Skeletal muscle cell (primary cell): ENCODE measurements around the gene BICC1.

Source experiments
- DNase-seq: peaks from one replicate; pipeline ENCODE4 v3.0.0-alpha.2; 2010; ENCODE audit warnings: low read depth
- H3K4me3 ChIP-seq: 2 replicates; pipeline ENCODE4 v1.5.1; 2011; ENCODE audit warnings: low read depth, mild to moderate bottlenecking, control low read depth, low read length, moderate library complexity

BICC1 gene

GRCh38 chr10:58674251-58674650 is 161.6 kb downstream of the BICC1 start:
- H3K4me3 ChIP-seq = no peak overlapping the region
- DNase-seq = no peak

- no peak overlapping the region for H3K4me3 ChIP-seq
- DNase-seq = no peak
These were observed 162.6 kb downstream of the BICC1 start for GRCh38 chr10:58675321-58675720.

DNA sequence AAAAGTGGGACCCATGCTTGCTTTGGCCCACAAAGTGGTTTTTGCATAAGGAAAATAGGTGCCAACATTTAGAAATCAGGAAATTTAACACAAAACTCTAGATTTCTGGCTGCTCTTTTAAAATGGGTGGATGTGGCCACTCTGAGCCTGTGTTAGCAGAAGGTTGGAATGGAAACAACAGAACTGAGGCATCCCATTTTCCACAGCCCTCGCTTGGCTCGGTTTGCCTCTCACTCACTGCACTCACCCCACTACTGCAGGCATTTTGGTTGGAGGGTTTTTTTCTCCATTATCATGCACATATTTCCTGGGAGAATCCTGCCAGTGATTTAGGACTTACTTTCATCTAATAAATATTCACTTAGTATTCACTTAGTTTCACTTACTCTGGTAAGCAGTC is 178.9 kb downstream of the BICC1 start:
- no peak for DNase-seq

GRCh38 chr10:58693919-58694318 is 181.2 kb downstream of the BICC1 start:
- no peak overlapping the region for H3K4me3 ChIP-seq
- no peak for DNase-seq

More for the DNA sequence above, 178.9 kb downstream of the BICC1 start:
- H3K4me3 ChIP-seq = no peak overlapping the region

DNA sequence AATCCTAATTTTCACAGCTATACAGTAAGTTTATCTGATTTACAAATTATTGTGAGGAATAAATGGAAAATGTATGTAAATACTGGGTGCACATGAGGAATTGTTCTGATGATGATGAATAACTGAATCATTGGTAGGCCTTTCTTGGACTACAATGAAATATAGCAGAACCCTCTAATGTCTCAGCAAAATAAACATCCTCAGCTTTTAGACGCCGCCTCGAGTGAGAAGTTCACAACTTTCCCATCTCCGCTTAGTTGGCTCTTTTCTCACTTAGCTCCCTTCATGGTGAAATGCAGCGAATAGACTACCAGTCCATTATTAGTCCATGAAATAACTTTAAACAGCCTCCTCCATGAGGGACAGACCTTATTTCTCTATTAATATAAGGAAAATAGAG is 182.3 kb downstream of the BICC1 start:
- no peak for DNase-seq
- no peak overlapping the region for H3K4me3 ChIP-seq

DNA sequence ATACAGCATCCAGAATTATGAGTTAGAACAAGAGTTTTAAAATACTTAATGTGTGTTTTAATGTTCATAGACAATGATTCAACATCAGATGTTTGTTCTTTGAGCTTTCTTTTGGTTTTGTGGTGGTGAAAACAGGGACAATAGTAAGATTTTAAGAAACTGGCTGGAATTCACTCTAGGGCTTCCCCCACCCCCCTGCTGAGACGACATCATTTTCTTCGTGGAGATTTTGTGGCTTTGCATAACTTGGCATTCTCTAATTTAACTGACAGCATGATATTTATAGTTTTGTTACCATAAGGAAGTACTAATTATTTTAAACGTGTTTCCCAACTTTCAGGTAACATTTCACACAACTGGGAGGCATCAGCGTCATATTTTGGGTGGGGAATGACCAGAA is 184.1 kb downstream of the BICC1 start:
- no peak for DNase-seq
- no peak overlapping the region for H3K4me3 ChIP-seq

DNA sequence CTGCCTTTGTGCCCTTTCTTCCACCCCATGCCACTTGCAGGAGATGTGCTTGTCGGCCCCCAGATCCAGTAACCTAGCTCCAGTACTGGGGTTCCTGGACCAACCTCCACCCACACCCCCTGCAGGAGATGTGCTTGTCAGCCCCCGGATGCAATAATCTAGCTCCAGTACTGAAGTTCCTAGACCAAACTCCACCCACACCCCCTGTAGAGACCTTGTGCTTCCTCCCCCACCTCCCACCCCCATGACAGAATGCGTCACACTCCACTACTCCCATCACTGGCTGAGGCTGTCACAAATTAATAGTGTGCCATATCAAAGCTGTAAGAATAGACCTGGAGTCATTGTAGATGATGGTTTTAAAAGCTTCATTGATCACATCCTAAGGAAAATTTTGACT is 185.0 kb downstream of the BICC1 start:
- no peak for DNase-seq

GRCh38 chr10:58698777-58699356 is 186.2 kb downstream of the BICC1 start:
- DNase-seq = no peak
- no peak overlapping the region for H3K4me3 ChIP-seq

More for the DNA sequence above, 185.0 kb downstream of the BICC1 start:
- H3K4me3 ChIP-seq = no peak overlapping the region

GRCh38 chr10:58700591-58700990 is 187.9 kb downstream of the BICC1 start:
- no peak for DNase-seq
- H3K4me3 ChIP-seq = no peak overlapping the region

DNA sequence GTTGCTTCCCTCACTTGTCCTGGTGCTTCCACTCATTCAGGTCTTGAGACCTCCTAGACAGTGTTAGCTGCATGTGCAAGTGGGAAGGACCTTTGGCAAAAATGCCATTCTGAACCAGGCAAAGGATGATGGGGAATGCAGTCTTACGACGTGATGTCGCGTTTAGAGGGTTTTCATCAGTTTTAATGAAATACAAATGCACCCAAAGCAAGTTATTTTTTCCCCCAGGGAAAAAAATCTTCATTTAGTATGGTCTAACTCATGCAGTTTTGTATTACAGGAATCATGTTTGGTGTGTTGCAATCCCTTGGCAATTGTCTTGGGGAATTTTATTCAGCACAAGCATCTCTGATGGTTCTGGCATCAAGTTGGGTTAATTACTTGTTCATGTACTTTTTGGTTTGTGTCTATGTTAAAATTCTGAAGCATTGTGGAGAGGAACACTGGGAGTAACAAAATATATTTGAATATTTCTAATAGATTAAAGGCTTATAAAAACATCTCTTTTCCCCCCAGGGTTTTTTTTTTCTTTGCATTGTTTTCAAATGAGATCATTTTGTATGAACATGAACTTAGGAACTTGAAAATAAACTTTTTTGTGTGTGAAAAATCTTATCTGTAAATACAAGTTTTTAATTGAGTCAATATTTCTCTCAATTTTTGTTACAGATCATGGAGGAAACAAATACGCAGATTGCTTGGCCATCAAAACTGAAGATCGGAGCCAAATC is 188.9 kb downstream of the BICC1 start:
- H3K4me3 ChIP-seq = no peak overlapping the region
- DNase-seq = peak; percentile 71

DNA sequence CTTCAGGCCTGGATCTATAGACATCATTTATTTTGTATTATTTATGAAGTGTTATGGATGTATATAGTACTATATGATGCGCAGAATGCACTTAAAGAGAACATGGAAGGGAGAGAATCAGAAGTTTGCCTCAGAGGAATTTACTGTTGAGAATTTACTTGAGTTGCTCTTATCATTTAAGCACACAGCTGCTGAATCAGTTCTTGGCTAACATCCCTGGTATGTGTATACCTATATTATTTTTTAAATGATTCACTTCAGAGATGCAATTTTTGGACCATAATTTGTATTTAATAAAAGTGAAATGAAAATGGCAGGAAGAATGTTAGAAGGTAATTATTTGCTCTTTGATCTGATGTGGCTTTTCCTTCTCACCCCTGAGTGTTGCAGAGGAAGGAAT is 191.6 kb downstream of the BICC1 start:
- no peak overlapping the region for H3K4me3 ChIP-seq
- DNase-seq = no peak

DNA sequence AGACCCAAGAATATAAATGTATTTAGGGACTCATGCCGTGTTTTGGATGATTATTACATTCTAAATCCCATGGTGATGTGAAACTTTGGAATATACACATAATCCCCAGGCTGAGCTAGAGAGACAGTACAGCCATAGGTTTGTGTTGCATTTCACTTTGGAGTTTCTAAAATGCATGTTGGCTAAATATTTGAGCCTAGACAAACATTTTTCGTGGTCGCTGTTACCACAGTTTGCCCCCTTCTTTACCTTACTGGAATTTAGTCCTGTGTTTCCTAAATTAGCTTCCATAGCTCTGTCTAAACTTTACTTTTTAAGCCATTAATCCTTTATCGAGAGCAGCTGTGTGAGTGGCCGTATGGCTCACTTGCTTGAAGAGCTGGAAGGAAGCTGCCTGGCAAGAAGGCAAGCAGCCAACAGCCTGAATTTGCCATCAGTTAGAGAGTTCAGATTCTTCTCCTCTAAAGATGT is 192.0 kb downstream of the BICC1 start:
- DNase-seq = no peak
- H3K4me3 ChIP-seq = no peak overlapping the region

GRCh38 chr10:58706836-58707235 is 194.2 kb downstream of the BICC1 start:
- no peak for DNase-seq
- no peak overlapping the region for H3K4me3 ChIP-seq

GRCh38 chr10:58712141-58712540 is 199.5 kb downstream of the BICC1 start:
- H3K4me3 ChIP-seq = no peak overlapping the region
- no peak for DNase-seq

DNA sequence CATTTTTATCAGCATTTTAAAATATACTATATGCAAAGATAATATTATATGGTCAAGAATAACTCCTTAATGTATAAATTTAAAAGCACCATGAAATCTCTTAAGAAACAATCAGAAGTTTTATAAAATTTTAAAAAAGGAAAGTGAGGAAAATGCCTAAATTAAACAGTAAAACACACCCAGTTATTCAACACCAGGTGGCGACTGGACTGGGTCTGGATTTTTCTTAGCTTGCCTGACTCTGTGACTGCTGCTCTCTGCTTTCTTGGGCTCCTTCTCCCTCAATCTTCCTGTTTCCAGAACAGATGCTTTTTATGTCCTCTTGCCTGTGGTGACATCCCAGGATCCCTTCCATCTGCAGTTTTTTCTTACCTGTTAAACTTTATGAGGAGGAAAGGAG is 200.3 kb downstream of the BICC1 start:
- no peak overlapping the region for H3K4me3 ChIP-seq
- no peak for DNase-seq

- no peak for DNase-seq
- no peak overlapping the region for H3K4me3 ChIP-seq
These were observed 201.7 kb downstream of the BICC1 start for GRCh38 chr10:58714409-58714808.

GRCh38 chr10:58715061-58715460 is 202.4 kb downstream of the BICC1 start:
- DNase-seq = no peak
- H3K4me3 ChIP-seq = no peak overlapping the region

DNA sequence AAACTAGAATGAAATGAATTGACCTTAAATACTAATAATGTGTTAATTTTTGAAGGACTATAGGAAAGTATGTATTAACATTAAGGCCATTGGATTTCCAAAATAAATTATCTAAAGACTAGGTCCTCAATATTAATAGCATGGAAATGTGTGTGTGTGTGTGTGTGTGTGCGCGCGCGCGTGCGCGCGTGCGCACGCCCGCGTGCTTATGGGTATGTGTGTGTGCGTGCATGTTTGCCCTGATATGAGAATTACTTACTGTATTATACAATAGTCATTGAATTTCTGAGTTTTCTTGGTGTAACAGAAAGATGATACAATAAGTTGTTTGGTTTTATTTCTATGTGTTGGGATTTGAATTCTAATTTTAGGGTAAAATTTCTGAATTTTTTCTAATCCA is 205.9 kb downstream of the BICC1 start:
- DNase-seq = no peak
- no peak overlapping the region for H3K4me3 ChIP-seq

DNA sequence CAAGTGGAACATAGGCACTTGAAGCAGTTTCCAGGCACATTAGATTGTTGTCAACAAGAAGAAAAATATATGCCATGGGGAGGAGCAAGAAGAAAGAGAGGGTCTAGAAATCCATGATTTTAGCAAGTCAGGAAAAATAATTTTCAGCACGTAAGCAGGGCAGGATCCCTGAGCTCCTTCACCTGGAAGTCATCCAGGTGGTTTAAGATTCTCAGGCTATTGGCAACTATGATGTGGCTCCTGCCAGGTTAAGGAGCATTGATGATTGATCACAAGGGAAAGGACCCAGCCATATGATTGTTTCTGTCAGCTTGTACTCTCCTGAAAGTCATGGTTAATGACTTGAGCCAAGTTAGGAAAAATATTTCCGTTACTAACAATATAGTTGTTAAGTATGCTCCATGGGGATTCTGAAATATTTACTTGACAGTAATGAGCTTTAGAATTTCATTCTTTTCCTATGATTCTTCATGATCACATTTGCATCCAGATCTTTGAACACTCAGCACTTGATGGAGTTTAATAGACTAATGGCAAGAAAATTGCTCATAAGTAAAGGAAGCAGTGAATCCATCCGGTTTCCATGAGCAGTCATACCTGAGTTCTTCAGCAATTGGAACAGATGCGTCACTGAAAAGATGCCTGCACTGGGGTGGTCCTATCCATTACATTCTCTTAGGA is 209.1 kb downstream of the BICC1 start:
- H3K4me3 ChIP-seq = no peak overlapping the region
- no peak for DNase-seq

GRCh38 chr10:58723186-58723585 is 210.5 kb downstream of the BICC1 start:
- H3K4me3 ChIP-seq = no peak overlapping the region
- DNase-seq = no peak

DNA sequence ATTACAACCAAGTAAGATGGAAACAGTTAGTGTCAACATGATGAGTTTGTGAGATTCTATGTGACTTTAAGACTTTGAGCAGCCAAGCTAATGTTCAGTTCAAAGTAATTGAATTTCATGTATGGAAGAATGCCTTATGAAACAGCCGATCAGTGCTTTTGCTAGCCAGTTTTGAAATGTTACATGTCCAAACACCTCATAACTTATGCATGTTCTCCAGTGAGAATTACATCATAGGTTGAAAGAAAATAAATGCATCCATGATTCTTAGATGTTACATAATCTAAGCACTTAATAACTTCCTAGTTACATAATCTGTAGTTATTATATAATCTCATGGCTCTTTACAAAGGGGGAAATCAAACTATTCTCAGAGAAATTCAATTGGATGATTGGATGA is 211.3 kb downstream of the BICC1 start:
- DNase-seq = no peak
- no peak overlapping the region for H3K4me3 ChIP-seq
